ENCODE data around the gene HECTD4. TPM values are rescaled to one million over a fixed set of nuclear protein-coding genes. Genes with fewer than 3 reads are reported as not detected.
A peak's percentile ranks its signal among the peaks of the same experiment; 100 is the strongest.

The HECTD4 gene
- total RNA-seq, 1 donor, result 29.0 TPM

DNA sequence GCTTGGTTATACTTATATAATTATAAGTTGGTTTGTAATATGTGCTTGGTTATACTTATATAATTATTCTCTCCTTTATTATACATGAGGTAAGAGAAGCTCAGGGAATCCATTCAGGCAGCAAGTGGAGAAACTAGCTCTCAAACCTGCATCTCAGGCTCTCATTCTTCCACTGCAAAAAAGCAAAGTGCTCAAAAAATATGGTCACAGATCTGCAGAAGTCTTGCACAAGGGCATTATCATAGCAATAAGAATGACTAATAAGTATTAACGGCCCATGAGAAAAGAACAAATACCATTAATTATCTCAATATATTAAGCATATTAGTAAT lies 257.3 kb downstream of the HECTD4 start:
- no peak overlapping the region for H3K27ac ChIP-seq (ENCODE audit: low read depth, low read length)
- peaks cover 6% of the 10 kb centered on the region for H4K20me1 ChIP-seq (ENCODE audit: insufficient read depth, low read length)
- H3K79me2 ChIP-seq (ENCODE audit: insufficient read depth, low read length), result peaks cover 42% of the 10 kb centered on the region
- H3K4me3 ChIP-seq (ENCODE audit: insufficient read depth, low read length), result no peak overlapping the region
- no peaks in the 10 kb centered on the region for H3K36me3 ChIP-seq (ENCODE audit: insufficient read depth, low read length)
- H2AFZ ChIP-seq (ENCODE audit: low read length), result no peak overlapping the region
- H3K4me2 ChIP-seq (ENCODE audit: insufficient read depth, low read length), result peak overlapping the region; percentile 95
- no peaks in the 10 kb centered on the region for H3K27me3 ChIP-seq (ENCODE audit: insufficient read depth, low read length)
- H3K4me1 ChIP-seq (ENCODE audit: insufficient read depth, low read length), result peaks cover 58% of the 10 kb centered on the region
- peak; percentile 68 for DNase-seq (ENCODE audit: insufficient read length, low spot score, missing footprints)
- TF ChIP-seq, protein P1, sequence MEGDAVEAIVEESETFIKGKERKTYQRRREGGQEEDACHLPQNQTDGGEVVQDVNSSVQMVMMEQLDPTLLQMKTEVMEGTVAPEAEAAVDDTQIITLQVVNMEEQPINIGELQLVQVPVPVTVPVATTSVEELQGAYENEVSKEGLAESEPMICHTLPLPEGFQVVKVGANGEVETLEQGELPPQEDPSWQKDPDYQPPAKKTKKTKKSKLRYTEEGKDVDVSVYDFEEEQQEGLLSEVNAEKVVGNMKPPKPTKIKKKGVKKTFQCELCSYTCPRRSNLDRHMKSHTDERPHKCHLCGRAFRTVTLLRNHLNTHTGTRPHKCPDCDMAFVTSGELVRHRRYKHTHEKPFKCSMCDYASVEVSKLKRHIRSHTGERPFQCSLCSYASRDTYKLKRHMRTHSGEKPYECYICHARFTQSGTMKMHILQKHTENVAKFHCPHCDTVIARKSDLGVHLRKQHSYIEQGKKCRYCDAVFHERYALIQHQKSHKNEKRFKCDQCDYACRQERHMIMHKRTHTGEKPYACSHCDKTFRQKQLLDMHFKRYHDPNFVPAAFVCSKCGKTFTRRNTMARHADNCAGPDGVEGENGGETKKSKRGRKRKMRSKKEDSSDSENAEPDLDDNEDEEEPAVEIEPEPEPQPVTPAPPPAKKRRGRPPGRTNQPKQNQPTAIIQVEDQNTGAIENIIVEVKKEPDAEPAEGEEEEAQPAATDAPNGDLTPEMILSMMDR (IDR thresholded peaks at IDR 0.05; ENCODE audit: extremely low read depth, low read depth, low read length), result no peak
- no peaks in the 10 kb centered on the region for H3K9me3 ChIP-seq (ENCODE audit: low read depth, low read length)

DNA sequence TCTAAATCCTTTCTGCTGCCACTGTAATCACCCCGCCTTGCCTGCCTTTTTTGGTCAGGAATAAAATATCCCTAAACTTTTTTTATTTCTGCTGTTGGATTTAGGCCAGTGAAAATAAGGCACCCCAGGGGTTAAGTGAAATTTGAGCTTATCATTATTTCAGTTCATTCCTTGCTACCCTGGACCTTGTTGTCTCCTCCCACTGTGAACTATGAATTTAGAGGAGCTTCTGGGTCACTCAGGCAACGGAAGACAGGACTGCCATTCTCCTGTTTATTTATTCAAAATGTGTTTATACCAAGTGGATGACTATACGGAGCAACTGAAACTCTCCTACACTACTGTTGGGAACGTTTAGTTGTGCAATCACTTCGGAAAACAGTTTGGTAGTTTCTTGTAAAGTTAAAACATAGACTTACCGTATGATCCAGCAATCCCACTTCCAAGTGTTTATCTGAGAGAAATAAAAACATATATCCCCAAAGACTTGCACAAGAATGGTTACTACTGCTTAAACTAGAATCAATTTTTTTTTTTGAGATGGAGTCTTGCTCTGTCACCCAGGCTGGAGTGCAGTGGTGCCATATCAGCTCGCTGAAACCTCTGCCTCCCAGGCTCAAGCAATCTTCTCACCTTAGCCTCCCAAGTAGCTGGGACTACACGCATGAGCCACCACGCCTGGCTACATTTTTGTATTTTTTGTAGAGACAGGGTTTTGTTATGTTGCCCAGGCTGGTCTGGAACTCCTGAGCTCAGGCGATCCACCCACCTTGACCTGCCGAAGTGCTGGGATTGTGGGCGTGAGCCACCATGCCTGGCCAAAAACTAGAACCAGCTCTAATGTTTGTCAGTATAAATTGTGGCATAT lies 259.2 kb downstream of the HECTD4 start:
- peak; percentile 76 for DNase-seq (ENCODE audit: insufficient read length, low spot score, missing footprints)
- Histone ChIP-seq H2AFZ (ENCODE audit: low read length) (peak overlapping the region; percentile 54), H3K36me3 (ENCODE audit: insufficient read depth, low read length) (no peaks in the 10 kb centered on the region), H3K27me3 (ENCODE audit: insufficient read depth, low read length) (no peaks in the 10 kb centered on the region), H3K4me2 (ENCODE audit: insufficient read depth, low read length) (peak overlapping the region; percentile 64), H3K4me1 (ENCODE audit: insufficient read depth, low read length) (peaks cover 42% of the 10 kb centered on the region), H3K27ac (ENCODE audit: low read depth, low read length) (peak overlapping the region; percentile 36), H3K9me3 (ENCODE audit: low read depth, low read length) (no peaks in the 10 kb centered on the region), H4K20me1 (ENCODE audit: insufficient read depth, low read length) (peaks cover 6% of the 10 kb centered on the region), H3K79me2 (ENCODE audit: insufficient read depth, low read length) (peaks cover 27% of the 10 kb centered on the region), H3K4me3 (ENCODE audit: insufficient read depth, low read length) (no peak overlapping the region)
- TF ChIP-seq, protein P1 (IDR thresholded peaks at IDR 0.05; ENCODE audit: extremely low read depth, low read depth, low read length), result no peak

DNA sequence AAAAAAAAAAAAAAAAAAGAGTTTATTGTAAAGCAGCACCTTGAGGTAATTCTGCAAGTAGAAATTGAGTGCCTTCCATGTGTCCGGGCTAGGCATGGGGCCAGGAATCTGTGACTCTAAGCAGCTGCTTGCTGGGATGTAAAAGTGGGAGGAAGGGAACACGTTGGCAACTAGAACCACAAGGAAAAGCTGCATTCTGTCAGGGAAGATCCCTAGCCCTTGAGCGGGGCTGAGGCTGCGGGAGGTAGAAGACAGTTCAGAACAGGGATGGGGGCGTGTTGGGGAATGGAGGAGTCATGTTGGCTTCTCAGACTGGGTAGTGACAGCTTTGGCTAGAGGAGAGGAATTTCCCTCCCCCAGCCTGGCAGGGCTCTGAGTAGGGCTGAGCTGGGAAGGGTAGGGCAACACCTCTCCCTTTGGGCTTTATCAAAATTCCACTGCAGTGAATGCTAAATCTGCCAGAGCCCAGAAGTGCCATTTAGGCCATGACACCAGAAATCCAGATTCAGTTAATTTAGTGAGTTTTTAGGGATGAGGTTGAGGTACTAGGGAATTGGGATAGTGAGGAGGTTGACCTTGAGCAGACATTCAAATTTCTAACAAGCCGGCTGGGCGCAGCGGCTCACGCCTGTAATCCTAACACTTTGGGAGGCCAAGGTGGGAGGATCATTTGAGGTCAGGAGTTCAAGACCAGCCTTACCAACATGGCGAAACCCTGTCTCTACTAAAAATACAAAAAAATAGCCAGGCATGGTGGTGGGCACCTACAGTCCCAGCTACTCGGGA lies 260.3 kb downstream of the HECTD4 start:
- peak overlapping the region; percentile 62 for H3K4me2 ChIP-seq (ENCODE audit: insufficient read depth, low read length)
- H2AFZ ChIP-seq (ENCODE audit: low read length), result peak overlapping the region; percentile 24

More for the DNA sequence above, 260.3 kb downstream of the HECTD4 start:
- Histone ChIP-seq H3K9me3 (ENCODE audit: low read depth, low read length) (no peaks in the 10 kb centered on the region), H3K27ac (ENCODE audit: low read depth, low read length) (peak overlapping the region; percentile 27), H4K20me1 (ENCODE audit: insufficient read depth, low read length) (peaks cover 5% of the 10 kb centered on the region), H3K4me3 (ENCODE audit: insufficient read depth, low read length) (peak overlapping the region; percentile 17), H3K4me1 (ENCODE audit: insufficient read depth, low read length) (peaks cover 39% of the 10 kb centered on the region), H3K79me2 (ENCODE audit: insufficient read depth, low read length) (peaks cover 16% of the 10 kb centered on the region), H3K27me3 (ENCODE audit: insufficient read depth, low read length) (no peaks in the 10 kb centered on the region), H3K36me3 (ENCODE audit: insufficient read depth, low read length) (no peaks in the 10 kb centered on the region)
- TF ChIP-seq, protein P1 (IDR thresholded peaks at IDR 0.05; ENCODE audit: extremely low read depth, low read depth, low read length), result no peak
- peak; percentile 78 for DNase-seq (ENCODE audit: insufficient read length, low spot score, missing footprints)
